Measurements from ENCODE around the gene CUL9. TPM values are rescaled to one million over a fixed set of nuclear protein-coding genes. Genes with fewer than 3 reads are reported as not detected.

CUL9 gene
- total RNA-seq, 1 donor, result 34.4 TPM

- H4K20me1 ChIP-seq (ENCODE audit: insufficient read depth, low read length), result peaks cover 33% of the 10 kb centered on the region
- H3K9me3 ChIP-seq (ENCODE audit: low read depth, low read length), result no peaks in the 10 kb centered on the region
- H3K79me2 ChIP-seq (ENCODE audit: insufficient read depth, low read length), result peaks cover 58% of the 10 kb centered on the region
- H3K27me3 ChIP-seq (ENCODE audit: insufficient read depth, low read length), result no peaks in the 10 kb centered on the region
- H3K4me3 ChIP-seq (ENCODE audit: insufficient read depth, low read length), result no peak overlapping the region
- peaks cover 36% of the 10 kb centered on the region for H3K4me1 ChIP-seq (ENCODE audit: insufficient read depth, low read length)
- no peak overlapping the region for H2AFZ ChIP-seq (ENCODE audit: low read length)
- DNase-seq (ENCODE audit: insufficient read length, low spot score, missing footprints), result no peak
- peak overlapping the region; percentile 92 for H3K27ac ChIP-seq (ENCODE audit: low read depth, low read length)
- peaks cover 45% of the 10 kb centered on the region for H3K36me3 ChIP-seq (ENCODE audit: insufficient read depth, low read length)
- H3K4me2 ChIP-seq (ENCODE audit: insufficient read depth, low read length), result no peak overlapping the region
- no peak for TF ChIP-seq CTCF (IDR thresholded peaks at IDR 0.05; ENCODE audit: extremely low read depth, low read depth, low read length)
Observed at GRCh38 chr6:43176423-43176786, 5.6 kb upstream of the CUL9 start.

GRCh38 chr6:43178150-43178549, 3.8 kb upstream of the CUL9 start:
- DNase-seq (ENCODE audit: insufficient read length, low spot score, missing footprints), result no peak

GRCh38 chr6:43178951-43179830, 2.8 kb upstream of the CUL9 start:
- H3K9me3 ChIP-seq (ENCODE audit: low read depth, low read length), result no peaks in the 10 kb centered on the region
- peaks cover 18% of the 10 kb centered on the region for H4K20me1 ChIP-seq (ENCODE audit: insufficient read depth, low read length)
- H3K79me2 ChIP-seq (ENCODE audit: insufficient read depth, low read length), result peaks cover 46% of the 10 kb centered on the region
- peaks cover 37% of the 10 kb centered on the region for H3K4me1 ChIP-seq (ENCODE audit: insufficient read depth, low read length)
- H3K36me3 ChIP-seq (ENCODE audit: insufficient read depth, low read length), result peaks cover 46% of the 10 kb centered on the region
- no peak overlapping the region for H3K4me3 ChIP-seq (ENCODE audit: insufficient read depth, low read length)
- no peak overlapping the region for H2AFZ ChIP-seq (ENCODE audit: low read length)
- no peak overlapping the region for H3K27ac ChIP-seq (ENCODE audit: low read depth, low read length)
- DNase-seq (ENCODE audit: insufficient read length, low spot score, missing footprints), result no peak
- no peak for TF ChIP-seq CTCF (IDR thresholded peaks at IDR 0.05; ENCODE audit: extremely low read depth, low read depth, low read length)
- H3K27me3 ChIP-seq (ENCODE audit: insufficient read depth, low read length), result no peaks in the 10 kb centered on the region
- no peak overlapping the region for H3K4me2 ChIP-seq (ENCODE audit: insufficient read depth, low read length)

More at GRCh38 chr6:43178150-43178549, 3.8 kb upstream of the CUL9 start:
- H3K36me3 ChIP-seq (ENCODE audit: insufficient read depth, low read length), result peaks cover 46% of the 10 kb centered on the region
- peaks cover 51% of the 10 kb centered on the region for H3K79me2 ChIP-seq (ENCODE audit: insufficient read depth, low read length)
- H4K20me1 ChIP-seq (ENCODE audit: insufficient read depth, low read length), result peaks cover 23% of the 10 kb centered on the region
- no peak overlapping the region for H3K27ac ChIP-seq (ENCODE audit: low read depth, low read length)
- H3K4me1 ChIP-seq (ENCODE audit: insufficient read depth, low read length), result peaks cover 44% of the 10 kb centered on the region
- no peak overlapping the region for H3K4me2 ChIP-seq (ENCODE audit: insufficient read depth, low read length)
- TF ChIP-seq CTCF (IDR thresholded peaks at IDR 0.05; ENCODE audit: extremely low read depth, low read depth, low read length), result no peak
- H3K4me3 ChIP-seq (ENCODE audit: insufficient read depth, low read length), result no peak overlapping the region
- no peaks in the 10 kb centered on the region for H3K9me3 ChIP-seq (ENCODE audit: low read depth, low read length)
- no peak overlapping the region for H2AFZ ChIP-seq (ENCODE audit: low read length)
- no peaks in the 10 kb centered on the region for H3K27me3 ChIP-seq (ENCODE audit: insufficient read depth, low read length)

- Histone ChIP-seq H3K4me1 (ENCODE audit: insufficient read depth, low read length) (peaks cover 32% of the 10 kb centered on the region), H3K79me2 (ENCODE audit: insufficient read depth, low read length) (peaks cover 50% of the 10 kb centered on the region), H3K4me3 (ENCODE audit: insufficient read depth, low read length) (no peak overlapping the region), H2AFZ (ENCODE audit: low read length) (no peak overlapping the region), H3K27me3 (ENCODE audit: insufficient read depth, low read length) (no peaks in the 10 kb centered on the region), H3K27ac (ENCODE audit: low read depth, low read length) (no peak overlapping the region), H4K20me1 (ENCODE audit: insufficient read depth, low read length) (peaks cover 16% of the 10 kb centered on the region), H3K36me3 (ENCODE audit: insufficient read depth, low read length) (peaks cover 51% of the 10 kb centered on the region), H3K9me3 (ENCODE audit: low read depth, low read length) (no peaks in the 10 kb centered on the region), H3K4me2 (ENCODE audit: insufficient read depth, low read length) (no peak overlapping the region)
- no peak for DNase-seq (ENCODE audit: insufficient read length, low spot score, missing footprints)
- no peak for TF ChIP-seq CTCF (IDR thresholded peaks at IDR 0.05; ENCODE audit: extremely low read depth, low read depth, low read length)
Observed at GRCh38 chr6:43180058-43180457, 1.9 kb upstream of the CUL9 start.

Data from osteoblast (primary cell).